Eye (tissue), 1 donor: Measurements from ENCODE around the gene DPEP3.
"Not testable (repeated sequence)": the region's sequence is repeated elsewhere in the genome, so short reads cannot be mapped to it uniquely, and the experiment has no call there.

ENCODE experiments used
- DNase-seq: peaks from one replicate; pipeline ENCODE4 v3.0.0-alpha.2; 2015

The DPEP3 gene

GRCh38 chr16:67979955-67980678 is at the start of gene DPEP3:
Gene DPEP3 (minus strand): TSS chr16:67980499. CDS start chr16:67980380, 119 bp downstream.
- no peak for DNase-seq

GRCh38 chr16:68028996-68029395 is 48.7 kb upstream of the DPEP3 start:
- DNase-seq: no peak

- peak; percentile 98 for DNase-seq
Measured at GRCh38 chr16:68022728-68023537, 42.6 kb upstream of the DPEP3 start, which contains the start of the genes DDX28 and DUS2. Gene DDX28 (minus strand): TSS chr16:68023232. CDS start chr16:68023202, 30 bp downstream. Gene DUS2 (plus strand): TSS chr16:68023284. CDS start chr16:68038024, 14,740 bp downstream.

- no peak for DNase-seq
Measured at GRCh38 chr16:68022278-68022727, 42.0 kb upstream of the DPEP3 start.

- DNase-seq: no peak
Measured at GRCh38 chr16:68021490-68021889, 41.2 kb upstream of the DPEP3 start.

- no peak for DNase-seq
Measured at GRCh38 chr16:68019167-68019680, 38.9 kb upstream of the DPEP3 start.

- no peak for DNase-seq
Measured at GRCh38 chr16:68015681-68016080, 35.4 kb upstream of the DPEP3 start, which contains the start of gene DPEP2NB. Gene DPEP2NB (minus strand): TSS chr16:68015911. CDS start chr16:68015770, 141 bp downstream.

- DNase-seq: no peak
Measured at GRCh38 chr16:68013440-68013839, 33.1 kb upstream of the DPEP3 start.

GRCh38 chr16:68009872-68010271 is 29.6 kb upstream of the DPEP3 start:
- DNase-seq: not testable (repeated sequence)

GRCh38 chr16:68009157-68009735 is 28.9 kb upstream of the DPEP3 start:
- no peak for DNase-seq

GRCh38 chr16:68005786-68006286 is 25.5 kb upstream of the DPEP3 start:
- DNase-seq: peak; percentile 5

- DNase-seq: no peak
Measured at GRCh38 chr16:68005211-68005610, 24.9 kb upstream of the DPEP3 start.

- DNase-seq: no peak
Measured at GRCh38 chr16:68003031-68003430, 22.7 kb upstream of the DPEP3 start.

- DNase-seq: no peak
Measured at GRCh38 chr16:68000450-68000849, 20.2 kb upstream of the DPEP3 start.

GRCh38 chr16:67999985-68000384 is 19.7 kb upstream of the DPEP3 start:
- no peak for DNase-seq

GRCh38 chr16:67998779-67999688 is 18.7 kb upstream of the DPEP3 start, which contains the start of gene DPEP2:
Gene DPEP2 (minus strand): TSS chr16:67999484. CDS start chr16:67993212, 6,272 bp downstream.
- not testable (repeated sequence) for DNase-seq

GRCh38 chr16:67998231-67998778 is 18.0 kb upstream of the DPEP3 start:
- not testable (repeated sequence) for DNase-seq

GRCh38 chr16:67996666-67997065 is 16.4 kb upstream of the DPEP3 start:
- no peak for DNase-seq

- no peak for DNase-seq
Measured at GRCh38 chr16:67995423-67995822, 15.1 kb upstream of the DPEP3 start.

- DNase-seq: not testable (repeated sequence)
Measured at GRCh38 chr16:67994040-67994408, 13.7 kb upstream of the DPEP3 start.
